Islet of Langerhans (tissue), 1 donor: ENCODE data around the gene ADGRF5.
A peak's percentile ranks its signal among the peaks of the same experiment; 100 is the strongest.

Source experiments
- FAIRE-seq: peaks from one replicate; lab custom pipeline; 2011; peaks lifted over from hg19 to GRCh38; lab: Jason Lieb, UNC

The ADGRF5 gene

GRCh38 chr6:46921731-46922130 is at the start of gene ADGRF5:
Gene ADGRF5, minus strand, starts transcription at chr6:46921938. Its CDS starts 15,176 bp downstream, at chr6:46906762.
- no peak for FAIRE-seq

- FAIRE-seq = peak; percentile 24
Measured at GRCh38 chr6:46969206-46969605, 47.5 kb upstream of the ADGRF5 start.

GRCh38 chr6:46967826-46968349 is 46.1 kb upstream of the ADGRF5 start:
- FAIRE-seq = peak; percentile 65

GRCh38 chr6:46964716-46965519 is 43.2 kb upstream of the ADGRF5 start:
- FAIRE-seq = no peak

- FAIRE-seq = no peak
Measured at GRCh38 chr6:46963626-46964025, 41.9 kb upstream of the ADGRF5 start.

DNA sequence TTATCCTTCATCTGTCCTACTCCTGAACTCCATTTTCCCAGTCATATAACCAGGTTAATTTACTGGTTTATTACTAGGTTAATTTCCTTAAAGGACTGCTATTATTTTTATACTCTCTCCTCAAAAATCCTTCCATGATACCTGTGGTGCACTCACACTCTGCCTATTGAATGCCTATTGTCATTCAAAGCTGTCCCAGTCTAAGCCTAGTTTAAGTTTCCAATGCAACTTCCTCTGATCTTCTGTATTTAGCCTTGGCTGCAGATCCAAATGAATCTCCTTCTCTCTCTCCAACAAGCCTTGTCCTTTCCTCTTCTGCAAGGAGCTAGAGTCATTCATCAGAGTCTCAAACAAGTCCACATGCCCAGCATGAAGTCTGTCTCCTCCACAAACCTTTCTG is 41.3 kb upstream of the ADGRF5 start:
- no peak for FAIRE-seq

- no peak for FAIRE-seq
Measured at GRCh38 chr6:46961711-46962110, 40.0 kb upstream of the ADGRF5 start.

- no peak for FAIRE-seq
Measured at GRCh38 chr6:46961232-46961631, 39.5 kb upstream of the ADGRF5 start.

DNA sequence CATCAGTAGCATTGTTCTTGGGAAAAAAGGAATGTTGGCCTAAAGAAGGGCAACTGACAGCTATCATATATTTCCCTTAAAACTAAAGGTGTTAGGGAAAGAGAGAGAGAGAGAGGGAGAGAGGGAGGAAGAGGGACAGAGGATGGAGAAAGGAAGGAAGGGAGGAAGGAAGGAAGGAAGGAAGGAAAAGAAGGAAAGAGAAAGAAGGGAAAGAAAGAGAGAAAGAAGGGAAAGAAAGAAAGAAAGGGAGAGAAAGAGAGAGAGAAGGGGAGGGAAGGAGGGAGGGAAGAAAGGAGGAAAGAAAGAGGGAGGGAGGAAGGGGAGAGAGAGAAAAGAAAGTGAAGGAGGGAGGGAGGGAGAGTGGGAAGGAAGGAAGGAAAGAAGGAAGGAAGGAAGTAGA is 37.7 kb upstream of the ADGRF5 start:
- no peak for FAIRE-seq

DNA sequence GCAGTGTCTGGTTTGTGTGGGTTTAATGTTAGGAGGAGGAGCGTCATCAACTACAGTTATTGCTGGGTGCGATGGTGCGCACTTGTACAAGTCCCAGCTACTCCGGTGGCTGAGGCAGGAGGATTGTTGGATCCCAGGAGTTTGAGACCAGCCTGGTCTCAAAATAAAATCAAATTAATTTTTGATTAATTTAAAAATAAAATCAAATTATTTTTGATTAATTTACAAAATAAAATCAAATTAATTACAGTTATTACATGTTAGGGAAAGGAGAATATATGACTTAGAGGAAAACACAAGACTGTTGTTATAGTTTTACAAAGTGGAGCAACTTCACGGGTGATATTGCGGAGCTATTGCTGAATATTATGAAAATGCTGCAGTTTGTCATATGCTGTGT is 34.7 kb upstream of the ADGRF5 start:
- no peak for FAIRE-seq

GRCh38 chr6:46954837-46955451 is 33.2 kb upstream of the ADGRF5 start:
- no peak for FAIRE-seq

DNA sequence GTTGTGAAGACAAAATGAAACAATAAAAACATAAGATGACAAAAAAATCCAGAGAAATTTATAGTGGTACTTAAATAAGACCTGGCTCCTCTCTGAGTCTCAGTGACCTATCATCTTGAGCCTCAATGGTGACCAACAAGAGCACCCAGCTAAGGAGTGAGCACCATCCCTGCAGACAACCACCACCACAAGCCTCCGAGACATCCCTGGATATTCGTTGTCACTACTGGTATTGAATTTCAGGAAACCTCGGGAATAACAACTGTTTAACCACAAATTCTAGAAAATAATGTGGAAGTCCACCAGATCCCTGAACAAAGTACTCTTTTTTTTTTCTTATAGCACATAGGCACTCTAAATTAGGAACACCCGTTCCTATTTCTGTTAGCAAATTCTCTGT is 32.2 kb upstream of the ADGRF5 start:
- no peak for FAIRE-seq

GRCh38 chr6:46949632-46950280 is 28.0 kb upstream of the ADGRF5 start:
- no peak for FAIRE-seq

GRCh38 chr6:46948699-46949098 is 27.0 kb upstream of the ADGRF5 start:
- no peak for FAIRE-seq

DNA sequence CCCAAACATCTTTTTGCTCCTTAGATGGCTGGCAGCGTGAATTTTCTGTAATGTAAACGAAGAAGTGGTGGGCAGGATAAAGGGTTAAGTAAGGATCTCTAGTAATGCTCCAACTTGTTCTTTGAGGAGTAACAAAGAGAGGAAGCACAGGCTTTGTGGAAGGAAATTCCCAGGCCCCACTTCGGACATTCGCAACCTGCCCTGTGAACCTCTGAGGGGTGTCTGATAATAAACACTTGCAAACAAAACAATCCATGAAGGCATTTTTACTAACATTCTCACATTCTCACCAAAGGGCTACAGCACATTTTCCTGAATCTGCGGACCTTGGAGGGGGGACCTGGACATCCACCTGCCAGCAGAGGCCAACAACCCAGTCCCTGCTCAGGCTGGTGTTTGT is 25.8 kb upstream of the ADGRF5 start:
- FAIRE-seq = no peak

- FAIRE-seq = no peak
Measured at GRCh38 chr6:46940433-46941226, 18.9 kb upstream of the ADGRF5 start.

GRCh38 chr6:46937642-46938041 is 15.9 kb upstream of the ADGRF5 start:
- no peak for FAIRE-seq

DNA sequence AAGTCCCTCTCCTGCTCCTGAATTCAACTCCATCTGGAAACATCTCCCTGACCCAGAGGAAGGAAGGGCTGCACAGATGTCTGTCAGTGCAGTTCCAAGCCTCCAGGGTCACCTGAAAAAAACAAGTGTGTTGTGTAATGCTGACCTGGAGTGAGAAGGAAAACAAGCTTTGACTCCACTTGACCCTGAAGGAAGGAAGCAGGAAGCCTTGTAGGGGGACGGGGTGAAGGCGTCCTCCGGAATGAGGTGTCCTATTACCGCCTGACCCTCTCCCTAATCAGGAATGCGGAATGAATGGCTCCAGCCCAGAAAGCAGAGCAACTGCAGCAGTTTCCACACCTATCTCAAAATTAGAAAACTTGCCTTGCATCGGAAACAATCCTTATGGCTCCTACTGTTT is 13.9 kb upstream of the ADGRF5 start:
- FAIRE-seq = no peak

DNA sequence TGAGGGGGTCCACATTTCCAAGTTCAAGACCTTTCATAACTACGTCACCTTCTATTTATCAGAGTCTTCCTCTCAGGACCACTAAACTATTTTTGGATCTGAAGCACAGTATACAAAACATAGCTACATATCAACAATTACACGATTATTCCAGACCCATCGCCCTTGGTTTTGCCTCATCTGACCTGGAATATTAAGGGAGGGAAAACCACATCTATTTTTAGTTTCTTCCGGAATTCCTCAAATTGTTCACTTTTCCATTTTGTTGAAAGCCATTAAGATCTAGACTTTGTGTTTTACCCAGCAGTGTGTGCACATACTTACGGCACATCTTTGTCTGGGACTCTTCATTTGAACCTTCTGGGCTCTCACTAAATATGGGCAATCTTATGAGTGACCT is 12.0 kb upstream of the ADGRF5 start:
- FAIRE-seq = no peak

DNA sequence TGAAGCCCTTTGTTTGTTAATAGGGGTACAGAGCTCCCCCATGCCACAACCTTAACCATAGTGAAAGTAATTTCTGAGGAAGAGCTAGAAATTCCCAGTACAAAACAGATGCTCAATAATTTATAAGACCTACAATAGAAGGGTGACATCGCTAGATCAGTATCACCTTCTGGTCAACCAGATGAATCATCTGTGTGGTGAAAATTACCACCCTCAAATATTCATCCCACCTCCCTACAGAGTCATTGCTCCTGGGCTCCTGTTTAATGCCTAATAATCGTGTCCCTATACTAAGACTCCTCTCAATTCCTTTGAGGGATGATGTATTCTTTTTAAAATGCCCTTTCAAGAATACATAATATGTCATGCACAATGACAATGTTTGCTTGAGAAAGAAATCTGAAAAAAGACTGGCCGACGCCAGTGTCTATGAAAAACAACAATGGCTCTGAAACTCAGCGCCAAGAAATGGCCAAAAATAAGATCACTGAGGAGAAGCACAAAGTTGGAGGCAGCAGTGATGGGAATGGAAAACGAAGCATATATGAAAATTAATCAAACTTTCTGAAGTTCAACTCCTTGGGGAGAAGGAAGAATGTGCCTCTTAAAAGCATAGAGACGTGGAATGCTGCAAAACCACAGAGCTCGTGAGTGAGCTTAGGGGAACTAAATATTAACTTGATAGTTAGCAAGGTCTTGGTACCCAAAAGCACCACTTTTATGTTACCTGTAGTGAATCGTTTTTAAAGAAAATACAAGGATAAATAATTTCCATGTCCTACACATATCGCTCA is 11.0 kb upstream of the ADGRF5 start:
- FAIRE-seq = no peak

- FAIRE-seq = no peak
Measured at GRCh38 chr6:46931416-46931815, 9.7 kb upstream of the ADGRF5 start.

DNA sequence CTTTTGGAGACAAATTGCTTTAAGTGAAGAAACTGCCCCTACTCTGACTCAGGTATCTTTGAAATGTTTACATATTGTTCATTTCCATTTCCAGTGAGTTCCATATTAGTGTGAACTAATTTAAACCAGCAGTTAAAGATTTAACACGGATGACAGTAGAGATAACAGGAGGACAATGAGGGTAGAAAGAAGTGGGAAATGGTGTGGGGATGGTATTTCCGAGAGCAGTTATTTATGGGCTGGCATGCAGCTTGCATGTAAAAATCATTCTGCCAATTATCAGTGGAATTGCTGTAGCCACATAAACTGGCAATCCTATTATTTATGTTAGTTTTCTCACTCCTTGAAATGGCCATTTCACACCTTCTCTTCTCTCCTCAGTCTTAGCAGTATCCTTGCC is 8.6 kb upstream of the ADGRF5 start:
- FAIRE-seq = no peak
